GM12891 (cell line): Measurements from ENCODE around the gene MAD1L1.

Source experiments
- POLR2A ChIP-seq: IDR thresholded peaks from 2 replicates; pipeline ENCODE4 v1.6.1; 2011; ENCODE audit warnings: low read depth, low read length, control low read depth
- POLR2AphosphoS5 ChIP-seq: IDR thresholded peaks from 2 replicates; pipeline ENCODE4 v1.6.1; 2011; ENCODE audit warnings: low read depth, low read length, control low read depth
- POU2F2 ChIP-seq: IDR thresholded peaks from 2 replicates; pipeline ENCODE4 v1.6.1; 2011; ENCODE audit warnings: low read depth, mild to moderate bottlenecking, control low read depth, low read length, moderate library complexity
- TAF1 ChIP-seq: IDR thresholded peaks from 2 replicates; pipeline ENCODE4 v1.6.1; 2011; ENCODE audit warnings: low read depth, low read length, control low read depth

GRCh38 chr7:2006921-2007381, 225.8 kb downstream of the MAD1L1 start:
- TF ChIP-seq POLR2A (no peak), POLR2AphosphoS5 (no peak), TAF1 (no peak), POU2F2 (no peak)
